Keratinocyte (primary cell): ENCODE results near the gene CDCA4. TPM values are rescaled to one million over a fixed set of nuclear protein-coding genes. Genes with fewer than 3 reads are reported as not detected.

ENCODE experiments used
- DNase-seq: peaks from one replicate; pipeline ENCODE4 v3.0.0-alpha.2; 2011; ENCODE audit warnings: low read depth, missing footprints, low spot score
- FAIRE-seq: peaks from 2 replicates; lab custom pipeline; 2011; peaks lifted over from hg19 to GRCh38; lab: Jason Lieb, UNC
- H2AFZ ChIP-seq: 2 replicates; pipeline ENCODE4 v1.6.0; 2012; ENCODE audit warnings: low read length, control low read depth, inconsistent platforms; ENCODE audit not compliant: control insufficient read depth
- H3K27ac ChIP-seq: 2 replicates; pipeline ENCODE4 v1.5.1; 2011; ENCODE audit warnings: low read length; ENCODE audit not compliant: control insufficient read depth, insufficient read depth
- H3K27me3 ChIP-seq: 3 replicates; pipeline ENCODE4 v1.6.0; 2011; ENCODE audit warnings: low read length; ENCODE audit not compliant: control insufficient read depth, insufficient read depth; ENCODE audit errors: extremely low read depth
- H3K36me3 ChIP-seq, 2 experiments: 2 replicates in 1 of 2; 3 replicates in 1 of 2; pipeline ENCODE4 v1.5.1; 2011; ENCODE audit warnings: low read length in 2 of 2, mild to moderate bottlenecking in 1 of 2; ENCODE audit not compliant: control insufficient read depth in 2 of 2, insufficient read depth in 2 of 2; ENCODE audit errors: extremely low read depth in 1 of 2
- H3K4me1 ChIP-seq: 3 replicates; pipeline ENCODE4 v1.5.1; 2011; ENCODE audit warnings: low read length; ENCODE audit not compliant: control insufficient read depth, insufficient read depth; ENCODE audit errors: extremely low read depth
- H3K4me2 ChIP-seq: 3 replicates; pipeline ENCODE4 v1.6.0; 2011; ENCODE audit warnings: low read depth, low read length; ENCODE audit not compliant: control insufficient read depth, insufficient read depth; ENCODE audit errors: extremely low read depth
- H3K4me3 ChIP-seq, 3 experiments: fragments of 200-600 bp in 1 of 3; sonication (generic) in 1 of 3; 2 replicates in 2 of 3; 3 replicates in 1 of 3; pipeline ENCODE4 v1.5.1; 2011 to 2016; ENCODE audit warnings: low read length in 3 of 3, mild to moderate bottlenecking in 3 of 3, control low read depth in 2 of 3, inconsistent platforms in 1 of 3, low read depth in 1 of 3, mixed read lengths in 1 of 3, mixed run types in 1 of 3, moderate library complexity in 1 of 3; ENCODE audit not compliant: control insufficient read depth in 2 of 3, insufficient read depth in 2 of 3; ENCODE audit errors: extremely low read depth in 1 of 3
- H3K79me2 ChIP-seq: 2 replicates; pipeline ENCODE4 v1.6.0; 2012; ENCODE audit warnings: low read length; ENCODE audit not compliant: control insufficient read depth, insufficient read depth
- H3K9ac ChIP-seq: 3 replicates; pipeline ENCODE4 v1.6.0; 2011; ENCODE audit warnings: low read length; ENCODE audit not compliant: control insufficient read depth, insufficient read depth; ENCODE audit errors: extremely low read depth
- H3K9me1 ChIP-seq: 3 replicates; pipeline ENCODE4 v1.6.0; 2011; ENCODE audit warnings: low read length; ENCODE audit not compliant: control insufficient read depth, insufficient read depth; ENCODE audit errors: extremely low read depth
- H3K9me3 ChIP-seq: 2 replicates; pipeline ENCODE4 v1.5.1; 2012; ENCODE audit warnings: low read depth, low read length; ENCODE audit not compliant: control insufficient read depth
- H4K20me1 ChIP-seq: 3 replicates; pipeline ENCODE4 v1.6.0; 2011; ENCODE audit warnings: low read length; ENCODE audit not compliant: control insufficient read depth, insufficient read depth; ENCODE audit errors: extremely low read depth
- CTCF ChIP-seq, 3 experiments: IDR thresholded peaks in 1 of 3; conservative IDR thresholded peaks in 1 of 3; optimal IDR thresholded peaks in 1 of 3; 2 replicates in 2 of 3; 3 replicates in 1 of 3; pipeline versions ENCODE3 to v1.5.1; 2011; ENCODE audit warnings: low read length in 3 of 3, mild to moderate bottlenecking in 3 of 3, moderate library complexity in 2 of 3, control low read depth in 1 of 3, inconsistent platforms in 1 of 3; ENCODE audit not compliant: insufficient read depth in 2 of 3; ENCODE audit errors: extremely low read depth in 1 of 3
- EZH2 ChIP-seq: IDR thresholded peaks from one replicate; pipeline ENCODE4 v1.6.1; 2012; ENCODE audit warnings: inconsistent platforms, mild to moderate bottlenecking, low read length, moderate library complexity
- dilution Hi-C: fragments of 300-500 bp; cut with MboI; formaldehyde crosslinking; loops from one replicate; pipeline ENCODE4 v1.7.0; 2020; ENCODE audit warnings: low sequenced_read_pairs; ENCODE audit not compliant: extremely low pct_ligation_motif_present
- polyA plus RNA-seq, 5 experiments: library from polyadenylated mRNA; depleted of rRNA in 3 of 5; stranded (reverse) in 3 of 5; stranded (forward) in 1 of 5; unstranded in 1 of 5; fragments of >200 nt; gene quantifications; 1 replicate in 1 of 5; 2 replicates in 3 of 5; 3 replicates in 1 of 5; pipeline versions ENCODE4 v1.2.1 to v1.2.3, GENCODE V29; 2011 to 2012; ENCODE audit warnings: missing spikeins in 2 of 5, low read depth in 1 of 5, low replicate concordance in 1 of 5

Gene CDCA4
- polyA plus RNA-seq, 1 donor (not counting 4 experiments of a cell fraction or from before 2014, with no cell fraction given), result 35.7 TPM

GRCh38 chr14:105055736-105056302 is 34.9 kb upstream of the CDCA4 start:
- Histone ChIP-seq H3K4me2 (no peak overlapping the region), H2AFZ (no peak overlapping the region), H3K9me3 (no peaks in the 10 kb centered on the region), H3K27ac (no peak overlapping the region), H3K79me2 (no peaks in the 10 kb centered on the region), H3K27me3 (no peaks in the 10 kb centered on the region), H3K36me3 (peaks cover 0 to 19% of the 10 kb centered on the region in 2 experiments), H3K9ac (no peak overlapping the region), H4K20me1 (no peaks in the 10 kb centered on the region), H3K4me1 (no peaks in the 10 kb centered on the region), H3K9me1 (no peaks in the 10 kb centered on the region), H3K4me3 (no peak overlapping the region)
- TF ChIP-seq CTCF (optimal IDR thresholded peaks at IDR 0.05 in 1 of 3, IDR thresholded peaks at IDR 0.05 in 1 of 3, conservative IDR thresholded peaks at IDR 0.05 in 1 of 3; ENCODE audit: extremely low read depth in 1 of 3, insufficient read depth in 2 of 3, low read length in 3 of 3) (no peak), EZH2 (no peak)
- DNase-seq (no peak), FAIRE-seq (no peak)
- dilution Hi-C loops, result no loop called here

GRCh38 chr14:105055334-105055733 is 34.5 kb upstream of the CDCA4 start:
- FAIRE-seq, result no peak
- TF ChIP-seq EZH2 (no peak), CTCF (optimal IDR thresholded peaks at IDR 0.05 in 1 of 3, IDR thresholded peaks at IDR 0.05 in 1 of 3, conservative IDR thresholded peaks at IDR 0.05 in 1 of 3; ENCODE audit: extremely low read depth in 1 of 3, insufficient read depth in 2 of 3, low read length in 3 of 3) (no peak)
- Histone ChIP-seq H3K9me1 (no peaks in the 10 kb centered on the region), H3K27ac (no peak overlapping the region), H3K4me1 (no peaks in the 10 kb centered on the region), H3K9me3 (no peaks in the 10 kb centered on the region), H3K9ac (no peak overlapping the region), H3K4me3 (no peak overlapping the region), H2AFZ (no peak overlapping the region), H3K27me3 (no peaks in the 10 kb centered on the region), H3K79me2 (no peaks in the 10 kb centered on the region), H3K36me3 (peaks cover 0 to 19% of the 10 kb centered on the region in 2 experiments), H4K20me1 (no peaks in the 10 kb centered on the region), H3K4me2 (no peak overlapping the region)
- no peak for DNase-seq
- dilution Hi-C loops, result no loop called here
